ENCODE measurements around the gene MOBP. TPM values are rescaled to one million over a fixed set of nuclear protein-coding genes. Genes with fewer than 3 reads are reported as not detected.

The MOBP gene
- total RNA-seq, 1 experiment from 2014 or later, result not detected

DNA sequence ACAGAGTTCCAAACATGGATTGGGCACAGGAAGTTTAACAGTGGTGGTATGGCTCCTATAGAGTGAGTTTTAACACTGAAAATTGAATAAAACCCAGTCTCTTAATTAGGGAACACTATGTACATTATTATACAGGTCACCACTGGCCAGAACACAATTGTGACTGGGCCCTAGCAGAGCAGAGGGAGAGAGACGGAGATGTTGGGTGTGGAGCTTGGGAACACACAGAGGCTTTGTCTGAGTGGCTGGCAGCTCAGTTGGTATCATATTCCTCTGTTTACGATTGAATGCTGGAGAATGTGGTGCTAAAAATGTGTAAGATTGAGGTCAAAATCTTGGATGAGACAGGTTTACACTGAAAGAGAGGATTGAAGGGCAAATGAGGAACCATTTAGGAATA lies 6.8 kb upstream of the MOBP start:
- no peak for DNase-seq
- H3K27ac ChIP-seq (ENCODE audit: low read length), result no peak overlapping the region
- no peaks in the 10 kb centered on the region for H4K20me1 ChIP-seq (ENCODE audit: low read length)
- H3K79me2 ChIP-seq (ENCODE audit: low read length), result no peaks in the 10 kb centered on the region
- ChIA-PET POLR2A (ENCODE audit: unreplicated experiment) (no interaction called here), CTCF (no interaction called here)
- BruUV-seq (replicated peaks), result no TSS peak
- no peaks in the 10 kb centered on the region for H3K4me1 ChIP-seq (ENCODE audit: insufficient read depth, low read length)
- no peak overlapping the region for H2AFZ ChIP-seq (ENCODE audit: low read length)
- TF ChIP-seq, protein P1, sequence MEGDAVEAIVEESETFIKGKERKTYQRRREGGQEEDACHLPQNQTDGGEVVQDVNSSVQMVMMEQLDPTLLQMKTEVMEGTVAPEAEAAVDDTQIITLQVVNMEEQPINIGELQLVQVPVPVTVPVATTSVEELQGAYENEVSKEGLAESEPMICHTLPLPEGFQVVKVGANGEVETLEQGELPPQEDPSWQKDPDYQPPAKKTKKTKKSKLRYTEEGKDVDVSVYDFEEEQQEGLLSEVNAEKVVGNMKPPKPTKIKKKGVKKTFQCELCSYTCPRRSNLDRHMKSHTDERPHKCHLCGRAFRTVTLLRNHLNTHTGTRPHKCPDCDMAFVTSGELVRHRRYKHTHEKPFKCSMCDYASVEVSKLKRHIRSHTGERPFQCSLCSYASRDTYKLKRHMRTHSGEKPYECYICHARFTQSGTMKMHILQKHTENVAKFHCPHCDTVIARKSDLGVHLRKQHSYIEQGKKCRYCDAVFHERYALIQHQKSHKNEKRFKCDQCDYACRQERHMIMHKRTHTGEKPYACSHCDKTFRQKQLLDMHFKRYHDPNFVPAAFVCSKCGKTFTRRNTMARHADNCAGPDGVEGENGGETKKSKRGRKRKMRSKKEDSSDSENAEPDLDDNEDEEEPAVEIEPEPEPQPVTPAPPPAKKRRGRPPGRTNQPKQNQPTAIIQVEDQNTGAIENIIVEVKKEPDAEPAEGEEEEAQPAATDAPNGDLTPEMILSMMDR (conservative IDR thresholded peaks at IDR 0.05; ENCODE audit: low read depth, low read length), result no peak
- TF ChIP-seq EZH2phosphoT487 (IDR thresholded peaks at IDR 0.05; ENCODE audit: borderline replicate concordance, low read length), result no peak
- TF ChIP-seq EZH2 (IDR thresholded peaks at IDR 0.05; ENCODE audit: low read length, unreplicated experiment), result no peak
- no peak overlapping the region for H3K4me2 ChIP-seq (ENCODE audit: low read length)
- peaks cover 38% of the 10 kb centered on the region for H3K27me3 ChIP-seq (ENCODE audit: low read length)
- H3K36me3 ChIP-seq (ENCODE audit: low read depth, low read length), result no peaks in the 10 kb centered on the region
- no peak overlapping the region for H3K9ac ChIP-seq (ENCODE audit: low read length)
- H3K4me3 ChIP-seq (ENCODE audit: low read length), result no peak overlapping the region
- ATAC-seq, result no peak; the same call in 1 of the 2 replicates
- H3F3A ChIP-seq (ENCODE audit: low read length, unreplicated experiment), result no peaks in the 10 kb centered on the region
- no peaks in the 10 kb centered on the region for H3K9me2 ChIP-seq (replicated peaks; ENCODE audit: low read length)
- intact Hi-C loops (cut with micrococcal nuclease), result no loop called here
- no peaks in the 10 kb centered on the region for H3K9me3 ChIP-seq (ENCODE audit: low read length)

DNA sequence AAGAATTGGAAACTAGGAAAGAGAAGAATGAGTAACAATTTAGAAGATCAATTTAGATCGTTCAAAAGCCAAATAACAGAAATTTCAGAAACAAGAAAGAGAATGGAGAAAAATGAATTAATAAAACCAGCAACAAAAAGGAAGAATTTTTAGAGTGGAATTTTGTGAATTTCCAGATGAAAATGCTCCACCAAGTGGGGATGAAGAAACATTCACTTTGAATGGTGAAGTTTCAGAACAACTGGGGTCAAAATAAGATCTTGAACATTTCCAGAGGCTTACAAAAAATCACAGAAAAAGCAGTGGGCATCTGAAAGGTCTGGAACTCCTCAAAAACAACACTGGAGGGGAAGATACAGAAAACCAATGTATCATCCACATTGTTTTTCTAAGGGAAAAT lies 4.2 kb upstream of the MOBP start:
- Histone ChIP-seq H3K36me3 (ENCODE audit: low read depth, low read length) (no peaks in the 10 kb centered on the region), H3K9me2 (replicated peaks; ENCODE audit: low read length) (no peaks in the 10 kb centered on the region), H3K4me2 (ENCODE audit: low read length) (no peak overlapping the region), H3K4me3 (ENCODE audit: low read length) (no peak overlapping the region), H3K9me3 (ENCODE audit: low read length) (no peaks in the 10 kb centered on the region), H3K4me1 (ENCODE audit: insufficient read depth, low read length) (no peaks in the 10 kb centered on the region), H3K27ac (ENCODE audit: low read length) (no peak overlapping the region), H3K79me2 (ENCODE audit: low read length) (no peaks in the 10 kb centered on the region), H3K9ac (ENCODE audit: low read length) (no peak overlapping the region), H4K20me1 (ENCODE audit: low read length) (no peaks in the 10 kb centered on the region), H3F3A (ENCODE audit: low read length, unreplicated experiment) (no peaks in the 10 kb centered on the region), H2AFZ (ENCODE audit: low read length) (no peak overlapping the region), H3K27me3 (ENCODE audit: low read length) (peaks cover 41% of the 10 kb centered on the region)
- ATAC-seq (no peak), DNase-seq (no peak)
- no TSS peak for BruUV-seq (replicated peaks)
- ChIA-PET CTCF (no interaction called here), POLR2A (ENCODE audit: unreplicated experiment) (no interaction called here)
- no peak for TF ChIP-seq EZH2phosphoT487 (IDR thresholded peaks at IDR 0.05; ENCODE audit: borderline replicate concordance, low read length)
- TF ChIP-seq, protein P1 (conservative IDR thresholded peaks at IDR 0.05; ENCODE audit: low read depth, low read length), result no peak; the same call in 1 of the 2 replicates
- intact Hi-C loops (cut with micrococcal nuclease), result no loop called here

DNA sequence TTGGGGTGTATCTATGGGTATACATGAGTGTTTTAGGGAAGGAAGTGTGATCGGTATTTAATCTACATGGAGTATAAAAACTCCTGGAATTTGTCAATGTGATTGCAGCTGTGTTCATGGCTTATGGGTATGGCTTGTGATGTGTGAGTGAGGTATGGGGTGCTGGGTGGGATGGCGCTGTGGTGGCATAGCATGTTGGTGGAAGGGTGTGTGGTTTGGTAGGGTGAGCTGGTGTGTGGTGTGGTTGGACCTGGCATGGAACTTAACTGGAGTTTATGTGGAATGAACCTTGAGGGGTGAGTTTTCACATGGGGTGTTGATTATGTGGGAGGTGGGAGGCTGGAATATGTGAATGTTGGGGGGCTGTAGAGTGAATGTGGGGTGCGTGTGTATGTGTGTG lies 492 bp upstream of the MOBP start:
- Histone ChIP-seq H3K79me2 (ENCODE audit: low read length) (no peaks in the 10 kb centered on the region), H3F3A (ENCODE audit: low read length, unreplicated experiment) (no peaks in the 10 kb centered on the region), H3K27me3 (ENCODE audit: low read length) (peaks cover 38% of the 10 kb centered on the region), H3K4me1 (ENCODE audit: insufficient read depth, low read length) (no peaks in the 10 kb centered on the region), H3K4me2 (ENCODE audit: low read length) (no peak overlapping the region), H4K20me1 (ENCODE audit: low read length) (no peaks in the 10 kb centered on the region), H3K36me3 (ENCODE audit: low read depth, low read length) (no peaks in the 10 kb centered on the region), H3K4me3 (ENCODE audit: low read length) (no peak overlapping the region), H3K9me3 (ENCODE audit: low read length) (no peaks in the 10 kb centered on the region), H3K9ac (ENCODE audit: low read length) (no peak overlapping the region), H3K27ac (ENCODE audit: low read length) (no peak overlapping the region), H3K9me2 (replicated peaks; ENCODE audit: low read length) (no peaks in the 10 kb centered on the region), H2AFZ (ENCODE audit: low read length) (no peak overlapping the region)
- ATAC-seq (no peak), DNase-seq (no peak)
- ChIA-PET POLR2A (ENCODE audit: unreplicated experiment) (no interaction called here), CTCF (no interaction called here)
- intact Hi-C loops (cut with micrococcal nuclease), result no loop called here
- TF ChIP-seq EZH2 (IDR thresholded peaks at IDR 0.05; ENCODE audit: low read length, unreplicated experiment), result no peak
- TF ChIP-seq EZH2phosphoT487 (IDR thresholded peaks at IDR 0.05; ENCODE audit: borderline replicate concordance, low read length), result no peak
- TF ChIP-seq, protein P1 (conservative IDR thresholded peaks at IDR 0.05; ENCODE audit: low read depth, low read length), result no peak
- BruUV-seq (replicated peaks), result no TSS peak

Data from PC-3 (cell line).